ENCODE measurements around the gene PSG1.
A peak's percentile ranks its signal among the peaks of the same experiment; 100 is the strongest.
"Not testable (repeated sequence)": the region's sequence is repeated elsewhere in the genome, so short reads cannot be mapped to it uniquely, and the experiment has no call there.

PSG1 gene

GRCh38 chr19:42874901-42875813, 4.4 kb downstream of the PSG1 start:
- peak; percentile 33 for DNase-seq (ENCODE audit: low read depth, low spot score)
- in situ Hi-C loops (cut with HindIII; ENCODE audit: low sequenced_read_pairs); H3K4me3 ChIP-seq (ENCODE audit: low read depth, low read length): not testable (repeated sequence)

GRCh38 chr19:42874136-42874535, 5.4 kb downstream of the PSG1 start:
- H3K4me3 ChIP-seq (ENCODE audit: low read depth, low read length); DNase-seq (ENCODE audit: low read depth, low spot score); in situ Hi-C loops (cut with HindIII; ENCODE audit: low sequenced_read_pairs): not testable (repeated sequence)

DNA sequence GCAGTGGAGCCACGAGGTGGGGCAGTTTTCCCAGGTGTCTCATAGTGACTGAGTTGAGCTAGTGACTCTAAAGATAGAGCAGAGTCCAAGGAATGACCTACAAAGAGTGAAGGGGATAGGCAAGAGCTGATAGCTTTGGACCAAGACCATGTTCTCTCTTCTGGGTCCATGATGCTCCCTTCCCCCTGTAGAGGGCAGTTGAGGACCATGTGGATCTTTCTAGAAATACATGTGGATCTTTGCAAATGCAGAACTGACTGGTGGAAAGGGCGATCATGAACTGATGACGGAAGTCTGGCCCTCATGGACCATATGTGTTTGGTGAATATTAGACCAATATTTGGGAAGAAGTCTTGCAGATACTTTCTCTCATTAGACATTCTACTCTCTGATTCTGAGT, 6.9 kb downstream of the PSG1 start:
- no peak for TF ChIP-seq CTCF (IDR thresholded peaks at IDR 0.05; ENCODE audit: low read depth, low read length)
- DNase-seq (ENCODE audit: low read depth, low spot score): no peak
- in situ Hi-C loops (cut with HindIII; ENCODE audit: low sequenced_read_pairs): no loop called here
- H3K4me3 ChIP-seq (ENCODE audit: low read depth, low read length): no peak overlapping the region

DNA sequence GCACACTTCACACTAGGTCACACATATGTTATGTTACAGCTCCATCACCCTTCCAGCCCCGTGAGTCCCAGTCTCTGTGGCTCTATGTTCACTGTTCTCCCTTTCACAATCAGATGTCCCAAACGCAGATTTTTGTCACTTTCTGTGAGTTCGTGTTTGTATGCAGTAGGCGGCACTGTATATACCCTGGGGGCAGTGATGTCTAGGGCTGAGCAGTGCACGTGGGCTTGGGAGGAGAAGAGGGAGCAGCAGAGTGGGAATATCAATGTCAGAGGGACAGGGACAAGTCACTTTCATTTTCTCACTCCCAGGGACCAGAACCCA, 22.0 kb downstream of the PSG1 start:
- H3K4me3 ChIP-seq (ENCODE audit: low read depth, low read length): no peak overlapping the region
- no peak for TF ChIP-seq CTCF (IDR thresholded peaks at IDR 0.05; ENCODE audit: low read depth, low read length)
- no peak for DNase-seq (ENCODE audit: low read depth, low spot score)
- in situ Hi-C loops (cut with HindIII; ENCODE audit: low sequenced_read_pairs): no loop called here

DNA sequence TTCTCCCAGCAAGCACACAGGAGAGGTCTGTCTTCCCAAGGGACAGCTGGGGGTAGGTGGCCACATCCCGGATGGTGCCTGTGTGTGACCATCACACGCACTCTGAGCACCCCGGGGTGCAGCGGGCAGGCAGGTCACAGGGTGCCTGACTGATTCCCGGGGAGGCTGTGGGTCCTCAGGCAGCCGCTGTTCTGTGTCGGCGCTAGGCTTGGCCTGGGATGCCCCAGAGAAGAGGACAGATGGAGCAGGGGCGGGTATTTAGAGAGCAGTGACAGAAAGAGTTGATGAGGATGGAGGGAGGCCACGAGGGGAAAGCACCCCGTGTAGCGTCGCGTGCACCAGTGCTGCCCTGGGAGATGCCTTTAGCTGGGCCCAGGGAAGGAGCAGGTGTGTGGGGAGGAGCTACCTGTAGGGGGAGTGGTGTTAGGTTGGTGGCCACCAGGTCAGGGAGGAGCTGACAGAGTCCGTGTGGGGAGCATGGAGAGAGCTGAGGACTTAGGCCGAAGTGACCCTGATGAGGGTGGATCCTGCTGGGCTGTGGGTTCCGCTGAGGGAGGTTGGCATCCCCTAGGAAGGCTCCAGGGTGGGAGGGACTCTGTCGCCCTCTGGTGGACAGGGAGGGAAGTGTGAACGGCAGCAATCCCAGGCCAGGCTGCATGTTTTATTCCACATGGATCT, 22.5 kb downstream of the PSG1 start:
- in situ Hi-C loops (cut with HindIII; ENCODE audit: low sequenced_read_pairs); DNase-seq (ENCODE audit: low read depth, low spot score); H3K4me3 ChIP-seq (ENCODE audit: low read depth, low read length): not testable (repeated sequence)
- TF ChIP-seq CTCF (IDR thresholded peaks at IDR 0.05; ENCODE audit: low read depth, low read length): peak; percentile 56

DNA sequence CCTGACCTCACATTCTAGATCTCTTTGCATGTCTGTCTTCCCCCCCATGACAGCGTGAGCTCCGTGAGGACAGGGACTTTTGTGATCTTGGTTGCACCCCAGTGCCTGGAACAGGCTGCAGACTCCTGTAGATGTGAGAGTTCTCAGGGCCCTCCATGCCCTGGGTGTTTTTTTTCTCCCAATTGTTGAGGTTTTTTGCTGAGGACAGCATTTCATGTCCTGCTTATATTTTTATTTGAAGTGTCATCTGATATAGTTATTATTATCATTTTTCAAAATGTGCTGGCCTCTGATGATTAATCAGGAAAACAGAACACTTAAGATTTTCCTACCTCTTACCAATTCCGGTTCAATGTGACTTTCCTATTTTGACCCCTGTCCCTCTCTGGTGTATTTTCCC, 24.8 kb downstream of the PSG1 start:
- H3K4me3 ChIP-seq (ENCODE audit: low read depth, low read length); DNase-seq (ENCODE audit: low read depth, low spot score); in situ Hi-C loops (cut with HindIII; ENCODE audit: low sequenced_read_pairs): not testable (repeated sequence)

GRCh38 chr19:42853231-42853630, 26.3 kb downstream of the PSG1 start:
- H3K4me3 ChIP-seq (ENCODE audit: low read depth, low read length); DNase-seq (ENCODE audit: low read depth, low spot score); in situ Hi-C loops (cut with HindIII; ENCODE audit: low sequenced_read_pairs): not testable (repeated sequence)

GRCh38 chr19:42852821-42853220, 26.7 kb downstream of the PSG1 start:
- in situ Hi-C loops (cut with HindIII; ENCODE audit: low sequenced_read_pairs); H3K4me3 ChIP-seq (ENCODE audit: low read depth, low read length): not testable (repeated sequence)
- DNase-seq (ENCODE audit: low read depth, low spot score): peak; percentile 2

GRCh38 chr19:42851718-42852280, 27.7 kb downstream of the PSG1 start:
- DNase-seq (ENCODE audit: low read depth, low spot score); H3K4me3 ChIP-seq (ENCODE audit: low read depth, low read length); in situ Hi-C loops (cut with HindIII; ENCODE audit: low sequenced_read_pairs): not testable (repeated sequence)
